ENCODE results near the gene JUP.

The JUP gene

DNA sequence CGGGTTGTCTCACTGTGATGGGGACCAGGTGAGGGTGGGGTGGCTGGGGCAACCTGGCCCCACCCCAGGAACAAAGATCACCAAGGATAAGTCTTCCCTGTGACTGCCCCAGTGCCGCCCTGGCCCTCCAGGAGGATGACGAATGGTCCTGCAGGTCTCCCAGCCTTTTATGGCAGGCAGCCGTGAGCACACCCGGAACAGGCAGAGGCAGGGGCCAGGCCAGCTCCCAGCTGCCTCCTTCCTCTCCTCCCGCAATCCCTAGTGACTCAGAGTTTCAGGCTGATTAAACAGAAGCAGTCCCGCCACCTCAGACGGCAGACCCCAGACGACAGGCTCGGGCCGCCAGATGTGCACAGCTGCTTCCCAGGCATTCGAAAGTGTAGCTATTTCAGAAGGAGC lies 13.3 kb downstream of the JUP start:
- Mint-ChIP-seq H3K27ac (peak overlapping the region; percentile 77), H3K4me1 (no peaks in the 10 kb centered on the region), H3K4me3 (no peak overlapping the region), H3K9me3 (no peaks in the 10 kb centered on the region), H3K36me3 (no peaks in the 10 kb centered on the region), H3K27me3 (no peaks in the 10 kb centered on the region)

DNA sequence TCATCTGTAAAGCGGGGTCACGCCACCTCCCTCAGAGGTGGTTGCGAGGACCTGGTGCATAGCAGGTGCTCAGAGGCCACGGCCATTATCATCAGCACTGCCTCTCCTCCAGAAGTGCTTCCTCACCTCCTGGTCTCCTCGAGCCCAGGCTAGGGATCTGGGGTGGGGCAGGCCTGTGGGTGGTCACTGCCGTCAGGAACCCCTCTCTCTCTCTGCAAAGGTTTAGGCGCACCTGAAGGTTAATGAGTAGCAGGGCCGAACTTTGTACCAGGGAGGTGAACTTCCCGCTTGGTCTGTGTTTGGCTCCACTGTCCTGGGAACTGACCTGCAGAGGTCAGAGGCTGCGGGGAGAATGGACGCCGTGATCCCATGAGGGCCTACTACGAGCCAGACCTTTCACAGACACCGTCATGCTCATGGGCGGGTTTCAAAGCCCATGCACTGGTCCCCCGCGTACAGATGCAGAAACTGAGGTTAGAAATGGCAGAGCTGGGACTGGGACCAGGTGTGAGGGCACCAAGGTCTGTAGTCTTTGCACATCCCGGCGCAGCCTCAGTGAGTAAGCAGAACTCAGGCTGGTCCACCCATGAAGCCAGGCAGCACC lies 13.8 kb downstream of the JUP start:
- no peaks in the 10 kb centered on the region for H3K4me1 Mint-ChIP-seq
- no peak overlapping the region for H3K4me3 Mint-ChIP-seq
- no peak overlapping the region for H3K27ac Mint-ChIP-seq
- no peaks in the 10 kb centered on the region for H3K27me3 Mint-ChIP-seq
- H3K9me3 Mint-ChIP-seq = no peaks in the 10 kb centered on the region
- H3K36me3 Mint-ChIP-seq = no peaks in the 10 kb centered on the region

GRCh38 chr17:41772218-41772585 lies 14.3 kb downstream of the JUP start:
- no peaks in the 10 kb centered on the region for H3K27me3 Mint-ChIP-seq
- no peaks in the 10 kb centered on the region for H3K9me3 Mint-ChIP-seq
- H3K4me3 Mint-ChIP-seq = no peak overlapping the region

GRCh38 chr17:41771389-41772206 lies 14.9 kb downstream of the JUP start:
- Mint-ChIP-seq H3K36me3 (no peaks in the 10 kb centered on the region), H3K27ac (no peak overlapping the region), H3K9me3 (no peaks in the 10 kb centered on the region), H3K4me1 (no peaks in the 10 kb centered on the region), H3K4me3 (no peak overlapping the region), H3K27me3 (no peaks in the 10 kb centered on the region)

More at GRCh38 chr17:41772218-41772585, 14.3 kb downstream of the JUP start:
- Mint-ChIP-seq H3K27ac (no peak overlapping the region), H3K36me3 (no peaks in the 10 kb centered on the region), H3K4me1 (no peaks in the 10 kb centered on the region)

DNA sequence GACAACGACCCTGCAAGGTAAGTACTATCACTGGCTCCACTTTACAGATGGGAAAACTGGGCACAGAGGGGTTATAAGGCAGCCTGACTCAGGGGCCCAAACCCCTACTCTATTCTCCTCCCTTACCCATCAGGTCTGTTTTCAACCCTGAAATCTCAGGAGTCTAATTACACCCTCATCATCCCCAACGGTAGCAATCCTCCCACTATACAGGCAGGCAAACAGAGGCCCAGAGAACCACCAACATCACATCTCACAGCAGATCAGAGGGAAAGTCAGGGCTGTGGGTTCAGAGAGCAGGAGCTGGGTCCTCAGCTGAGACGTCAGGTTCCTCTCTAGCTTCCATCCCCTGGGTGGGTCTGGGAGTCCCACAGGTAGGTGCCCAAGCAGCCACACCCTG lies 16.5 kb downstream of the JUP start:
- Mint-ChIP-seq H3K27me3 (no peaks in the 10 kb centered on the region), H3K36me3 (no peaks in the 10 kb centered on the region), H3K4me3 (no peak overlapping the region), H3K27ac (no peak overlapping the region), H3K4me1 (no peaks in the 10 kb centered on the region), H3K9me3 (no peaks in the 10 kb centered on the region)

DNA sequence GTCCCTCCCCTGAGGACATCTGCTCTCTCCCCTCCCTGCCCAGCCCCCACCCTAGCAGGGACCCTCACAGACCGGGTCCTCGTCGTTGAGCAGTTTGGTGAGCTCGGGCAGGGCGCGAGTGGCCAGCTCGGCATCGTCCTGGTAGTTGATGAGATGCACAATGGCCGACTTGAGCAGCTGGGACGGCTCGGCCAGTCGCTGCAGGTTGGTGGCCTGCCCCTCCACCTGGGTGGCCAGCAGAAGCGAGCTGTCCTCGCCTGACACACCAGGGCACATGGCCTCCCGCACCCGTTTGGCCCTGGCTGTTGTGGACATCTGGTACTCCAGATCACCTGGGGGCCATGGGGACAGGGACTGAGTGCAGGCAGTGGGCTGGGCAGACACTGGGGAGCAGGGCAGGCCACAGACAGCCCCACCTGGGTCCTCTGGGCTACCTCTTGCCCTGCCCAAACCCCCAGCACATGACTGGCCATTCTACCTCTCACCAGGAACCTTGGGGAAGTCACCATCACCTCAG lies 17.1 kb downstream of the JUP start:
- Mint-ChIP-seq H3K4me3 (no peak overlapping the region), H3K36me3 (no peaks in the 10 kb centered on the region), H3K4me1 (no peaks in the 10 kb centered on the region), H3K27me3 (no peaks in the 10 kb centered on the region), H3K9me3 (no peaks in the 10 kb centered on the region), H3K27ac (no peak overlapping the region)

DNA sequence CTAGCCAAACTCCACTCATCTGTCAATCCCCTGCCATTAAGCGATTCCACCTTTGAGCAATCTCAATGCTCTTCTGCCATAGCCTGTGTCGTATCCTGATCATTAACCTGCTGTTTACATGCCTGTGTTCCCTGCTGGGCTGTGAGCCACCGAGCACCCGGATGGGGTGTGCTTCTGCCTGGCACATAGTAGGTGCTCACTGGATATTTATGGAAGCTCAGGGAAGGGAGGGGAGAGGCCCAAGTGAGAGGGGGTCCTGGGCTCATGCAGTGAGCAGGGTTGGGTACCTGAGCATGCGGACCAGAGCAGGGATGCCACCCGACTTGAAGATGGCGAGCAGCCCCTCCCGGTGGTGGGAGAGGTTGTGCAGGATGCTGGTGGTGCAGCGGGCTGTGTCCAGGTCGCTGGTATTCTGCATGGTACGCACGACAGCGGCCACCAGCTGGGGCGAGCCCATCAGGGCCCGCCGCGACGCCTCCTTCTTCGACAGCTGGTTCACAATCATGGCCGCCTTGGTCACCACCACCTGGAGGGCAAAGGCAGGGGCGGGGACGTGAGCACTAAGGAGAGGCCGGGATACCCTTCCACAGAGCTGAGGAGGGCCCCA lies 17.7 kb downstream of the JUP start:
- Mint-ChIP-seq H3K4me1 (no peaks in the 10 kb centered on the region), H3K9me3 (no peaks in the 10 kb centered on the region), H3K27ac (no peak overlapping the region), H3K27me3 (no peaks in the 10 kb centered on the region), H3K36me3 (no peaks in the 10 kb centered on the region), H3K4me3 (no peak overlapping the region)

GRCh38 chr17:41767324-41768042 lies 19.0 kb downstream of the JUP start:
- H3K4me1 Mint-ChIP-seq = no peaks in the 10 kb centered on the region
- H3K9me3 Mint-ChIP-seq = no peaks in the 10 kb centered on the region
- H3K36me3 Mint-ChIP-seq = no peaks in the 10 kb centered on the region
- H3K27ac Mint-ChIP-seq = no peak overlapping the region
- H3K4me3 Mint-ChIP-seq = no peak overlapping the region
- no peaks in the 10 kb centered on the region for H3K27me3 Mint-ChIP-seq

DNA sequence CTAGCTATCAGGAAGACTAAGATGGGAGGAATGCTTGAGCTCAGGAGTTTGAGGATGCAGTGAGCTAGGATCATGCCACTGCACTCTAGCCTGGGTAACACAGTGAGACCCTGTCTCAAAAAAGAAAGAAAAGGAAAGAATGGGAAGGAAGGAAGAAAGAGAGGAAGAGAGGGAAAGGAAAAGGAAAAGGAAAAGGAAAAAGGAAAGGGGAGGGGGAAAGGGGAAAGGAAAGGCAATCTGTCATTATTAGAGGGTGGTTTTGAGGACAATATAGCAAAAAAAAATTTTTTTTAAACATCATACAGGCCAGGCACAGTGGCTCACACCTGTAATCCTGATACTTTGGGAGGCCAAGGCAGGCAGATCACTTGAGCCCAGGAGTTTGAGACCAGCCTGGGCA lies 20.4 kb downstream of the JUP start:
- Mint-ChIP-seq H3K27ac (no peak overlapping the region), H3K27me3 (no peaks in the 10 kb centered on the region), H3K9me3 (no peaks in the 10 kb centered on the region), H3K36me3 (no peaks in the 10 kb centered on the region), H3K4me3 (no peak overlapping the region), H3K4me1 (no peaks in the 10 kb centered on the region)

GRCh38 chr17:41763327-41763726 lies 23.2 kb downstream of the JUP start:
- Mint-ChIP-seq H3K9me3 (no peaks in the 10 kb centered on the region), H3K4me3 (no peak overlapping the region), H3K4me1 (no peaks in the 10 kb centered on the region), H3K27me3 (no peaks in the 10 kb centered on the region), H3K27ac (no peak overlapping the region), H3K36me3 (no peaks in the 10 kb centered on the region)

- Mint-ChIP-seq H3K27me3 (no peaks in the 10 kb centered on the region), H3K27ac (peak overlapping the region; percentile 55), H3K4me3 (no peak overlapping the region), H3K9me3 (no peaks in the 10 kb centered on the region), H3K4me1 (no peaks in the 10 kb centered on the region), H3K36me3 (no peaks in the 10 kb centered on the region)
These were observed 23.7 kb downstream of the JUP start for GRCh38 chr17:41762841-41763240.

GRCh38 chr17:41762391-41762790 lies 24.1 kb downstream of the JUP start:
- no peaks in the 10 kb centered on the region for H3K9me3 Mint-ChIP-seq
- no peaks in the 10 kb centered on the region for H3K4me1 Mint-ChIP-seq
- no peak overlapping the region for H3K4me3 Mint-ChIP-seq
- no peaks in the 10 kb centered on the region for H3K27me3 Mint-ChIP-seq
- H3K36me3 Mint-ChIP-seq = no peaks in the 10 kb centered on the region
- no peak overlapping the region for H3K27ac Mint-ChIP-seq

DNA sequence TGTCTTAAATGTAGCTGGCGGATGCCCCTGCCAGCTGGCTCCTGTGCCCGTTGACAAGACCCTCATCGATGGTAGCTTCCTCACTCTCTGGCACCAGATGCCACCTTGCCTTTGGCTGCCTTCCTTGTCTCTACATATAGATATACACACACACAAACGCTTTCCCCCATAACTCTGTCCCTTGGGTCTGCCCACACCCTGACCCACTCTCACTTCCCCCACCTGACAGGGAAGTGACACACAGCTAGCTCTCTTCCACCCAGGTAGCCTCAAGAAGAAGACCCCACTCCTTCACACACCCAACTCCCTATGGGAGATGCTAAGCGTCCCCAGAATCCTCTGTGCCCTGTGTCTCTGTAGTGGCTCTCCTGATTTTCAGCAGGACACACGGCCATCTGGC lies 25.6 kb downstream of the JUP start:
- no peaks in the 10 kb centered on the region for H3K36me3 Mint-ChIP-seq
- no peak overlapping the region for H3K4me3 Mint-ChIP-seq
- H3K4me1 Mint-ChIP-seq = no peaks in the 10 kb centered on the region
- H3K27me3 Mint-ChIP-seq = no peaks in the 10 kb centered on the region
- no peaks in the 10 kb centered on the region for H3K9me3 Mint-ChIP-seq
- no peak overlapping the region for H3K27ac Mint-ChIP-seq

GRCh38 chr17:41758601-41759000 lies 27.9 kb downstream of the JUP start:
- Mint-ChIP-seq H3K27ac (no peak overlapping the region), H3K9me3 (no peaks in the 10 kb centered on the region), H3K27me3 (no peaks in the 10 kb centered on the region), H3K4me3 (no peak overlapping the region), H3K4me1 (no peaks in the 10 kb centered on the region), H3K36me3 (no peaks in the 10 kb centered on the region)

DNA sequence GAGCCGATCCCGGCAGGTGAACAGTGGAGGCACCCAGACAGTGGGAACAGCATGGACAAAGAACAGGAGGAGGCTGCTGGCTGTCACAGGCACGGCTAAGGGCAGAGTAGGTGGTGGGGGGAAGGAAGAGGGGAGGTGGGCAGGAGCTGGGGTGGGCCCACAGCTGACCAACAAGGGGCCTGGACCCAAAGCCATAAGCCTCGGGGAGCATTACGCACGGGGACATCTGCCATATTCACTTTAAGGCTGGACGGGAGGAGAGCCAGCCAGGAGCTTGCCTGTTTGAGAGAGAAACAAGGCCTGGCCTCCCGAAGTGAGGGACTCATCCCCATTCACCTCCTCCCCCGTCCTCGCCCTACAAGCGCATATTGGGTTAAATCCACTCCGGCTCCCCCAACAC lies 32.4 kb downstream of the JUP start:
- Mint-ChIP-seq H3K27me3 (no peaks in the 10 kb centered on the region), H3K9me3 (no peaks in the 10 kb centered on the region), H3K4me3 (no peak overlapping the region), H3K4me1 (no peaks in the 10 kb centered on the region), H3K36me3 (no peaks in the 10 kb centered on the region), H3K27ac (no peak overlapping the region)

- no peaks in the 10 kb centered on the region for H3K27me3 Mint-ChIP-seq
- H3K4me1 Mint-ChIP-seq = no peaks in the 10 kb centered on the region
- no peak overlapping the region for H3K4me3 Mint-ChIP-seq
- H3K27ac Mint-ChIP-seq = no peak overlapping the region
- no peaks in the 10 kb centered on the region for H3K36me3 Mint-ChIP-seq
- no peaks in the 10 kb centered on the region for H3K9me3 Mint-ChIP-seq
These were observed 35.2 kb downstream of the JUP start for GRCh38 chr17:41751288-41751687.
